Mucosa of stomach (tissue), 1 donor: ENCODE results near the gene MUC5AC.
"Not testable (repeated sequence)": the region's sequence is repeated elsewhere in the genome, so short reads cannot be mapped to it uniquely, and the experiment has no call there.

Experiments used
- H3K27me3 ChIP-seq: one replicate; pipeline ENCODE4 v1.7.0; 2013; ENCODE audit warnings: mild to moderate bottlenecking, low read length; ENCODE audit not compliant: control insufficient read depth, insufficient read depth
- H3K36me3 ChIP-seq: one replicate; pipeline ENCODE4 v1.7.0; 2013; ENCODE audit warnings: low read length; ENCODE audit not compliant: control insufficient read depth, insufficient read depth
- H3K4me1 ChIP-seq: one replicate; pipeline ENCODE4 v1.7.0; 2013; ENCODE audit warnings: mild to moderate bottlenecking, low read length; ENCODE audit not compliant: control insufficient read depth, insufficient read depth
- H3K4me3 ChIP-seq: one replicate; pipeline ENCODE4 v1.7.0; 2013; ENCODE audit warnings: low read length
- H3K9ac ChIP-seq: one replicate; pipeline ENCODE4 v1.7.0; 2013; ENCODE audit warnings: mild to moderate bottlenecking, low read length, moderate library complexity
- H3K9me3 ChIP-seq: one replicate; pipeline ENCODE4 v1.7.0; 2013; ENCODE audit warnings: mild to moderate bottlenecking, low read length, moderate library complexity; ENCODE audit not compliant: control insufficient read depth
- donor health status: Pancreatic carcinoma.

The MUC5AC gene

GRCh38 chr11:1162491-1163311 is 4.9 kb downstream of the MUC5AC start:
- Histone ChIP-seq H3K9me3 (no peaks in the 10 kb centered on the region), H3K4me3 (peak overlapping the region; percentile 12), H3K36me3 (peaks cover 25% of the 10 kb centered on the region), H3K9ac (peak overlapping the region; percentile 99), H3K4me1 (peaks cover 8% of the 10 kb centered on the region), H3K27me3 (no peaks in the 10 kb centered on the region)

GRCh38 chr11:1163321-1163910 is 5.7 kb downstream of the MUC5AC start:
- H3K27me3 ChIP-seq = no peaks in the 10 kb centered on the region
- H3K36me3 ChIP-seq = peaks cover 26% of the 10 kb centered on the region
- H3K4me1 ChIP-seq = peaks cover 8% of the 10 kb centered on the region
- no peaks in the 10 kb centered on the region for H3K9me3 ChIP-seq
- peak overlapping the region; percentile 99 for H3K9ac ChIP-seq
- no peak overlapping the region for H3K4me3 ChIP-seq

- Histone ChIP-seq H3K4me3 (no peak overlapping the region), H3K9me3 (no peaks in the 10 kb centered on the region), H3K4me1 (peaks cover 8% of the 10 kb centered on the region), H3K27me3 (no peaks in the 10 kb centered on the region), H3K9ac (peak overlapping the region; percentile 99), H3K36me3 (peaks cover 26% of the 10 kb centered on the region)
These were observed 6.4 kb downstream of the MUC5AC start for GRCh38 chr11:1163911-1164735.

GRCh38 chr11:1164779-1165255 is 7.1 kb downstream of the MUC5AC start:
- H3K4me3 ChIP-seq, H3K27me3 ChIP-seq, H3K9me3 ChIP-seq, H3K4me1 ChIP-seq: not testable (repeated sequence)
- peaks cover 25% of the 10 kb centered on the region for H3K36me3 ChIP-seq
- peak overlapping the region; percentile 99 for H3K9ac ChIP-seq

- Histone ChIP-seq H3K9me3 (no peaks in the 10 kb centered on the region), H3K4me1 (peaks cover 8% of the 10 kb centered on the region), H3K9ac (no peak overlapping the region), H3K4me3 (no peak overlapping the region), H3K27me3 (no peaks in the 10 kb centered on the region), H3K36me3 (peaks cover 22% of the 10 kb centered on the region)
These were observed 7.7 kb downstream of the MUC5AC start for GRCh38 chr11:1165256-1166041.

GRCh38 chr11:1167256-1167655 is 9.5 kb downstream of the MUC5AC start:
- Histone ChIP-seq H3K4me3 (no peak overlapping the region), H3K36me3 (peaks cover 36% of the 10 kb centered on the region), H3K4me1 (peaks cover 16% of the 10 kb centered on the region), H3K27me3 (no peaks in the 10 kb centered on the region), H3K9me3 (no peaks in the 10 kb centered on the region), H3K9ac (no peak overlapping the region)

GRCh38 chr11:1167751-1168231 is 10.0 kb downstream of the MUC5AC start:
- H3K4me3 ChIP-seq = no peak overlapping the region
- H3K9me3 ChIP-seq = no peaks in the 10 kb centered on the region
- no peak overlapping the region for H3K9ac ChIP-seq
- H3K4me1 ChIP-seq = peaks cover 11% of the 10 kb centered on the region
- H3K27me3 ChIP-seq = no peaks in the 10 kb centered on the region
- peaks cover 36% of the 10 kb centered on the region for H3K36me3 ChIP-seq

GRCh38 chr11:1168256-1168655 is 10.5 kb downstream of the MUC5AC start:
- H3K9me3 ChIP-seq = no peaks in the 10 kb centered on the region
- peaks cover 11% of the 10 kb centered on the region for H3K4me1 ChIP-seq
- H3K9ac ChIP-seq = no peak overlapping the region
- H3K4me3 ChIP-seq = no peak overlapping the region
- H3K27me3 ChIP-seq = no peaks in the 10 kb centered on the region
- peaks cover 37% of the 10 kb centered on the region for H3K36me3 ChIP-seq

- no peaks in the 10 kb centered on the region for H3K9me3 ChIP-seq
- H3K27me3 ChIP-seq = no peaks in the 10 kb centered on the region
- H3K9ac ChIP-seq = no peak overlapping the region
- peaks cover 11% of the 10 kb centered on the region for H3K4me1 ChIP-seq
- no peak overlapping the region for H3K4me3 ChIP-seq
- H3K36me3 ChIP-seq = peaks cover 40% of the 10 kb centered on the region
These were observed 11.0 kb downstream of the MUC5AC start for GRCh38 chr11:1168721-1169161.

GRCh38 chr11:1171223-1171984 is 13.7 kb downstream of the MUC5AC start:
- H3K36me3 ChIP-seq = peaks cover 66% of the 10 kb centered on the region
- H3K9me3 ChIP-seq = no peaks in the 10 kb centered on the region
- no peak overlapping the region for H3K4me3 ChIP-seq
- peak overlapping the region; percentile 47 for H3K9ac ChIP-seq
- peaks cover 17% of the 10 kb centered on the region for H3K4me1 ChIP-seq
- H3K27me3 ChIP-seq = no peaks in the 10 kb centered on the region
